CD1c-positive myeloid dendritic cell (primary cell): Measurements from ENCODE around the gene NOS1.

Source experiments
- DNase-seq: peaks from one replicate; pipeline ENCODE4 v3.0.0-alpha.2; 2016; ENCODE audit errors: extremely low spot score

Gene NOS1

DNA sequence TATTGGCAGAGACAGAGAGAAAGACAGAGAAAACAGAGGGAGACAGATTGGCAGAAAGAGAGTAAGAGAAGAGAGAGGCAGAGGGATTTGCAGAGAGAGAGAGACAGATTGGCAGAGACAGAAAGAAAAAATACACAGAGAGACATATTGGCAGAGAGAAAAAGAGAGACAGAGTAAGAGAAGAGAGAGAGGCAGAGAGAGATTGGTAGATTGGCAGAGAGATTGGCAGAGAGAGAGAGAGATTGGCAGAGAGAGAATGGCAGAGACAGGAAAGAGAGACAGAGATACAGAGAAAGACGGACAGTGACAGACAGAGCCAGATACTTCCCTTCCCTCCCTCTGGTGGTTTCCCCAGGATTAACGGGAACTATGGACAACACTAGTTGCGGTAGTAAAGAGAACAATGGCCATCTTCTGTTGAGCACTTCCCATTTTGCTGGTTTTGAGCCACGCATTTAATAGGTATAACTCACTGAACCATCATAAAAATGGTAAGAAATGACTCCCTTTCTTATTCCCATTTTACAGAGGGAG lies 2.6 kb upstream of the NOS1 start:
- DNase-seq, result no peak

DNA sequence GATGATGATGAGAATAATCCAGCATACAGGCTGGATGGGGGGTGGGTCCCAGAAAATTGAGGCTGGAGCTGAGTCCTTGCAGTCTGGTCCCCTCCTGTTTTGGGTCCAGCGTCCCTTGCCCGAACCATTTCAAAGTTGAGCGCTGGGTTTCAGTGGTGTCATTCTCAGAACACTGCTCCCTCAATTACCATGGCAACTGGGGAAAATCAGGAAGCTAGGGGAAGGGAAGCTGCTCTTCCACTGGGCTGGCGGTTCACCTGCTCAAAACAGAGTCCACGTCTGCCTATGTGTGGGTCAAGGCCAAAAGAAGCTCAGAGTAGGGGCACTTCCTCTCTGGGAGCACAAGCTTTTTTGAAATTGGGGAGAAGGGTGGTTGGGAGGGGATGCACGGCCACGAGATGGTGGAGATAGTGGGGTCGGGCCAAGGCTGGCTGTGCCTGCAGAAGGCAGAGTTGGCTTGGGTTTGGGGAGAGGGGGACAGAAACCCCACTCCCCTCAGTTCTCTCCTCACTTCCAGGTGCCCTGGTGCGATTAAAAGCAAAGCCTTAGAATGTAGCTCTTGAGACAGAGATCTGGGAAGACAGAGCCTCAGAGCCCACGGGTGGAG lies 1.7 kb upstream of the NOS1 start:
- no peak for DNase-seq

DNA sequence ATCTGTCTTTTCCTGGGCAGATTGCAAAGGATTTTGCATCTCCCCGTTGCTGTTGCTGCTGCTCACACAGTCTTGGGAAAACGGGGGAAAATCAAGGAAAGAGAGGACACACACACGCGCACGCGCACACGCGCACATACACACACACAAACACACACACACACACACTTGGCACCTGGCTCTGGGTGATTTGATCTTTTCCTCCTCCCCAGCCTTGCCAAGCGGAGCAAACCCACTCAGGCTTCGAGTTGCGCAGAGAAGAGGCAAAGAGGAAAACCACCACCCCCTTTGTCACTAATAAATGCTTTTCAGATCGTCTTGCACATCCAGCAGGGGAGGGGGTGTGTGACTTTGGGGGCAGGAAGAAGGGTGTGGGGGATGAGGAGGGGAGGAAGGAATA lies 965 bp upstream of the NOS1 start:
- no peak for DNase-seq

DNA sequence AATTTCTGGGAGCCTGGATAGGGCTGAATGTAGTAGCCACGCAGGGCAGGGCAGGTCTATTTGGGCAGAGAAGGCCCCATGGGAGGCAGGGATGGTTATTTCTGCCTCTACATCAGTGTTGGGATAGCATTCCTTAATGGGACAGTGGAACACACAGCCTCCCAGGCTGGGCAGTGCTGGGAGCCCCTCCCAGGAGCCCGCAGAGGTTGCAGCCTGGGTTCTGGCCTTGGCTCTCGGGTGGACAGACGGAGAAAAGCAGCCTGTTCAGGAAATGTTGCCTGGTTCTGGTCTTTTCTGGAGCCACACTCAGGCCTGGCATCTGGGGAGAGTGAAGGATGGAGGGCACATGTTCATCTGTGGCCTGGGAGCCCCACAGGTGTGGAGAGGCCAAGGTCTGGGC lies 479 bp upstream of the NOS1 start:
- DNase-seq, result no peak

DNA sequence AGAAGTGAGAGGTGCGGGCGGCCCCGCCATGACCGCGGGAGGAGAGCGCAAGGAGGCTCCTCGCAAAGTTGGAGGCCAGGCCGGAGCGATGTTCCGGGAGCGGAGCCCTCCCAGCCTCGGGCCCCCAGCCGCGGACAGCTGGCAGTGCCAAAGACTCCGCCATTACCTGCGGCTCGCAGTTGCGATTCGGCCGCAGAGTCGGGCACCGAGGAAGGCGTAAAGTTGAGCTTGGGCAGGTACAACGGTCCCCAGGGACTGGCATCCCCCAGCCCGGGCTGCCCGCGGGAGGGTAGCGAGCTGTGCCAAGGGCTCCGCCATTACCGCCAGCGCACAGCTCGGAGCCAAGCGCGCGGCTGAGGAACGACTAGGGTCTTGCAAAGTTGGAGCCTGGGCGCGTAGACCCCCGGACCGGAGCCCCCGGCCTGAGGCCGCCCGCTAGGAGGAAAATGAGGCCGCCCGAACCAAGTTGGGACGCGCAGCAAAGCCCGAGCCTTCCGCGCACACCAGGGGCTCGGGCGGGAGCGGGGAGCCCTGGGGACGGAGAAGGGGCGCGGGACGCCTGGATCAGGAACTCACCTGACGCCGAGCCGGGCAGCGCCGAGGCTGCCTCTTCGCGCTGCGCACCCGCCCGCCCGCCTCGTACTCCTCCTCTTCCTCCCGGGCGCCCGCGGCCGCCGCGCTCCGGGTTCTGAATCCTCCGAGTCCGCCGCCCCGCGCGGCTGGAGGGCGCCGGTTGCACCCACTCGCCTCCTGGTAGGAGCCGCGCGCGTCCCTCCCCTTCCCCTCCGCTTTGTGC lies 677 bp downstream of the NOS1 start:
- no peak for DNase-seq

DNA sequence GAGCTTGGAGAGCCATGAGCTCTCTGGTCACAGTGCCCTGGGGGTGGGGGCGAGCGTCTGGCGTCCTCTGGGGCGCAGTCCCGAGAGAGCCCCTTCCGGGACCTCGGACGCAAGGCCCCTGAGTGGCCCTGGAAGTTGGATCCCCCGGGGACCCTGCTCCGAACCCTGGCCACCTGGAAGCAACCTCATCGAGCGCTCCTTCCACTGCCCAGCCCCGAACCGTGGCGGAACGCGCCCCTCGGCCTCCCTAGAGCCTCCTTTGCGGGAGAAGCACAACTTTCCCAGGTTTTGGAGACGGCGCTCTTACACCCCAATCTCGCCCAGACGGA lies 1.2 kb downstream of the NOS1 start:
- DNase-seq, result no peak

DNA sequence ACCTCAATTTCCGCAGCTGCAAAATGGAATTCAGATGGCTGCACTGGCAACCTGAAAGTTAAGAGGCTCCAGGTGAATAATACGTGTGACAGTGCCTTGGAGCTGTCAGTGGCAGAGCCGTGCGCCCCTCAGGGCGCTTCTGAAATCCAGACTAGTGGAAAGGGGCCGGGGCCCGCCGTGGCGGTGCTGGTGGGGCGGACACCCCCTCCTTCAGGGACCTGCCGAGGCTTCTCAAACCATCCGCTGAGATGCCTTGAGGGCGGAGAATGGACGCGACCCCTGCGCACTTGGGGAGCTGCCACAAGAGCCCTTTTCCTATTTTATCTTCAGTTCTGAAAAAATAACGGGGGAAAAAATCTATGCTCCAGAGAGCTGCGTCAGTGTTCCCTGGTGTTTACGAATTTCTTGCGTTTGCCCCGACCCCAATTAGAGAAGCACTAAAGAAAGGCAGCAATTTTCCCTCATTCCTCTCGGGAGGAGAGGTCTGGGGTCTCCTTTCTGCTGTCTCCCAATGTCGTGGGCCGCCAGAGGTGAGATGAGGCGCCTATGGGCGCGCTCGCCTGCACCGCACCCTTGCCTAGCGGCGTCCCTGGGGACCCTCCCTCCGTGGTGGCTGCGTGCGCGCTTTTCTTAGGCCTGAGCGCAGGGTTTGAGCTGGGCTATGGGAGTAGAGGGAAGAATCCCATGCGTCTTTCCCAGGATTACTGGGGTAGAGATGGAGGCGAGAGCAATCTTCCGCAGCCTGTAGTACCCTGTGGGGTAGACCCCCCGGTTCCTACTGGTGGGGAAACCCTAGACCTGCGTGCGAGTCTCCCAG lies 2.2 kb downstream of the NOS1 start:
- no peak for DNase-seq

DNA sequence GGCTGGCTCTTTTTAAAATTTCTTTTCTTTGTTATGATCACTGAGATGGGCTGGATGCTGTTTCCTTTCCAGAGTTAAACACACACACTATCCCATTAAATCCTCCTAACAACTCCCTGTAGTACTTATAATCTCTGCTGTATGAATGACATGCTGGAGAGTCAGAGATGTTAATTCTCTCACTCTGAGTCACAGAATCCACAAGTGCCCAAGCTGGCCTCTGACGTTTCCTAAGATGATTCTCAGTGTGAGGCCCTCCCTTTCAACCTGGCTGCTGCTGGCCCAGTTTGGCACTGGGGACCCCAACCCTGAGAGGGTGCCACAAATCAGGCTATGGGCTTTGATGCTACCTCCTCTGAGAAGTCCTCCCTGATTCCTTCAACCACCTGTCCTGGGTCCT lies 5.4 kb downstream of the NOS1 start:
- no peak for DNase-seq

DNA sequence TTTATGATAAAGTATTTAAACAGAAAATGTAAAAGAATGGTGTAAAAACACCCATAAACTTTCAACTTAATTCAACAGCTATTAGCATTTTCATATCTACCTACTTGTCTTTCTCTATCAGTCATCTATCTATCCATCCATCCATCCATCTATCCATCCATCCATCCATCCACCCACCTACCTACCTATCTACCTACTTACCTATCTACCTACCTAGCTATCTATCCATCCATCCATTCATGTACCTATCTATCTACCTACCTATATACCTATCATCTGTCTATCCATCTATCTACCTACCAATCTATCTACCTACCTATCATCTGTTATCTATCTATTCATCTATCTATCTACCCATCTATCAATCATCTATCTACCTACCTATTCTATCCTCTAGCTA lies 8.5 kb downstream of the NOS1 start:
- DNase-seq, result no peak

DNA sequence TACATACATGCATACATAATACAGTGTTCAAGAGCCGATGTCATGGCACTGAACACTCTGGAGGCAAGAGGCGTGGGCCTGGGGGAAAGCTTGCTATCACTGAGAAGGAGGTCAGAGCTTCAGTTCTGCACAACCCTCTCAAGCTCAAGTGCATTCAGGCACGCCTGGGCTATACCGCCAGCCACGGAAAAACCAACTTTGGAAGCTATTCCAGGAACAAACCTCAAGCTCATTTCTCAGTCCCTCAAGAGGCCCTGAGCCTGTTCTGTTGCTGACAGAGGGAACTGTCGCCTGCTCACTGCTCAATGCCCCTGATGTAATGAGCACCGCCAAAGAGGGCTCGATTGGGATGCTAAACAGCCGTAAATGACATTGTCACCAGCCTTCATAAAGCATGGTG lies 9.2 kb downstream of the NOS1 start:
- no peak for DNase-seq

DNA sequence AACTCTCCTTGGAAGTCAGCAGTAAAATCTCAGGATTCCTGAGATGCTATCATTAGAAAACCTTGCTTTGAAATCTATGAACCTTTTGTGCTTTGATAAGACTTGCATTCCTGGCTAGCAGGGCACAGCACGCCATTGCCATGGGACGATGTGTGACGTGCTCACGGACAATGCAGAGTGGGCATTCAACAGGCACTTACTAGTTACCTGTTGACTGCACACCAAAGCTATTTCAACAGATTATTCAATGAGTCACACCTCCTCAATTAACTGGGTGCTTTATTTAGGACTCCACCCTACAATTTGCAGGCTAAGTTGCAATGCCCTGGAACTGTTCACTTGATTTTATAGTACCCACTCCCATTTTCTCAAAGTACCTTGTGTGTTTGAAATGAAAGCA lies 11.3 kb downstream of the NOS1 start:
- DNase-seq, result no peak

DNA sequence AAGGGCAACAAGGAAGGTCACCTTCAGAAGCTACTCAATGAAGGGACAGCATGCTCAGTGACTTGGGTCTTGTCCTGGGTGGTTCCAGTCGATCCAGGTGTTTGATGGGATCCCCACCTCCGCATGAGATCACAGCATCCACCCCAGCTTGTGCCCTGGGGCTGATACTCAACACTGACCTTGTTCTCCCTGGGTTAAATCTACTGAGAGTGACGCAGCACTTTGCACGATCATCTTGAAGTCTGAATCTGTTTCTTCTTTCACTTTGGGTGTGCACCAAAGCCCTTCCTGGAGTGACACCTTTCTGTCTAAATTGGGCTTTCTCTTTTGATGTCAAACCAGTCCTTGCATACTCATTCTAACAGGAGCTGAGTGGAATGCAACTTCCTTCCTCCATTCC lies 13.8 kb downstream of the NOS1 start:
- no peak for DNase-seq

DNA sequence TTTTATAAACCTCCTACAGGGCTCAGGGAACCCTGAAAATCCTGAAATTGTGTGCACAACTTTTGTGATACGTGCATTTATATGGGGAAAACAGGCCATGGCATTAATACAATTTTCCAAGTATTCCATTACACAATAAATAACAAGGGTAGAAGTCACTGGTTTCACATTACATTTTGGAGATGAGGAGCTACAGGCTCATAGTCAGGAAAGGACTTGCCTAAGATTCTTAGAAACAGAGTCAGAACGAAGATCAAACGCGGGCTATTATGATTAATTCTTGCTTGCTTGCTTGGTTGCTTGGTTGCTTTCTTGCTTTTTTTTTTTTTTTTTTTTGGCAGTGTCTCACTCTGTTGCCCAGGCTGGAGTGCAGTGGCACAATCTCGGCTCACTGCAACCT lies 16.7 kb downstream of the NOS1 start:
- DNase-seq, result no peak

DNA sequence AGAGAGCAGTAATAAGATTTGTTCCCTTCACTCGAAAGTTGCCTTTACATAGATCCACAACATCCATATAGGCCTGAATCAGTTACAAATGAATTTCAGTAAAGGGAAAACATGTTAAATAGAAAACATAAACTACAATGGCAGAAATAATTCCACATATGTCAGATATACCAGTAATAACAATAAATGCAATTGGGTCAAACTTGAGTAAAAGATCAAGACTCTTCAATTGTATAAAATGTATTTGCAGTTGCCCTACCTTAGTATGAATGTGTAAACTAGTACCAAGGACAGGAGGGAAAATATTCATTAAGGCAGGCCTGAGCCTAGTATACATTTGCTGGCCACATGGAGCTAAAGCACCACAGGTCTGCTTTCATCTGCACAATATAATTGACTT lies 17.6 kb downstream of the NOS1 start:
- no peak for DNase-seq

DNA sequence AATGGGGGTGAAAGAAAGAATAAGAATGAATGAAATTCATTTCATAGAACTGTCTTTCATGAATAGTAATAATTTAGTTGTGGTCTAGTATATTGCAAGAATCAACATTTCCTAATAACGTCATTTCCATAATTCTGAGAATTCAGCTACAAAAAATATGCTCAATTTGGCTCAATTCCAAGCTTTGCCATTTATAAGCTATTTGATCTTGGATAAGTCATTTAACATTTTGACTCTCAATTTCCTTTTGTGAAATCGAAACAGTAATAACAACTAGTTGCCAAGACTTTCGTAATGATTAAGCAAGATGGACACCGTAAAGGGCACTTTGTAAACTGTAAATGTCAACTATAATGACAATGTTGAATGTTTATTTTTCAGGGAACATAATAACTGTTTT lies 18.1 kb downstream of the NOS1 start:
- no peak for DNase-seq

DNA sequence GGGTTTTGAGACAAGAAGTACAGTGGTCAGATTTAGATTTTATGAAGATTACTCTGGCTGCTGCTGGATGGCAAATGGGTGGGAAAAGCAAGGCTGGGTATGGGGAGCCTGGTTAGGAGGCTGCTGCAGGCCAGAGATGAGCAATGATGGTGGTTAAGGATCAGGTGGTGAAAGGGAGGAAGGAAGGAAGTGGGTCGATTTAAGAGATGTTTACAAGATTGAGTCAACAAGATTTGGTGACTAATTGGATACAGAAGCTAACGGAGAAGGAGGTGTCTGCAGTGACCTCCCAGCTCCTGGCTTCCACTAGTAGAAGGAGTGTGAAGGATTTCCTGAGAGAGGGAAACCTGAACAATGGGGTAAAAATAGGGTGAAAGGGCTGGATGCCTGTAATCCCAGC lies 18.7 kb downstream of the NOS1 start:
- DNase-seq, result no peak

DNA sequence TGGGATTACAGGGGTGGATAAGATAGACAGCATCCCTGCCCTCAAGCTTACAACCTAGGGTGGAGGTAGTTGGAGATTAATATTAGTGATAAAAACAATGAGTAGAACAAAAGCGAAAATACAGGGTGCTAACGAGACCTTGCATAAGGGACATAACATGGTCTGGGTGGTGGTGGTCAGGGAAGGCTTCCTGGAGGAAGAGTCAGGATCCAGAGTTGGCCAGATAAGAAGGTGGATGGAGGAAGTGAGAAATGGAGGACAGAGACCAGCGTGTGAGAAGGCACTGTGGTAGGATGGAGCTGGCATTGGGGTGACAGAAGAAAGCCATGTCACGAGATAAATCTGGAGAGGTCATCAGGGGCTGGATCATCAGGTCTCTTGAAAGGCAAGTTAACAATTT lies 19.2 kb downstream of the NOS1 start:
- DNase-seq, result no peak

DNA sequence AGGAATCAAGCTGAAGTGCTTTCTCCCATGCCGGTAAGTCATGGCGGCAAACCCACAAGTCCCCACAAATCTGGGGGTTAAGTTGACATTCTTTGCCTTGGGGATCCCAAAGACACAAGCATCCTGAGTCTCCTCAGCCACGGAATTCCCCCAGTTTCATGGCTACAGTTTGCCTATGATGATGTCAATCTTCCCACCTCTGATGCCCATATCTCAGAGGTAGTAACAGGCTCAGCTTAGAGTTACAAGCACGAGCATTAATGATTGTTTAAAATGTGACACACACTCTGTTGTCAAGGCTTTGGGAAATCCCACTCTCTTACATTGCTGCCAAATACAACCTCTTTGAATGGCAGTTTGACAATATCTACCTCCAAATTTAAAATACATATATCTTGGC lies 22.3 kb downstream of the NOS1 start:
- no peak for DNase-seq

DNA sequence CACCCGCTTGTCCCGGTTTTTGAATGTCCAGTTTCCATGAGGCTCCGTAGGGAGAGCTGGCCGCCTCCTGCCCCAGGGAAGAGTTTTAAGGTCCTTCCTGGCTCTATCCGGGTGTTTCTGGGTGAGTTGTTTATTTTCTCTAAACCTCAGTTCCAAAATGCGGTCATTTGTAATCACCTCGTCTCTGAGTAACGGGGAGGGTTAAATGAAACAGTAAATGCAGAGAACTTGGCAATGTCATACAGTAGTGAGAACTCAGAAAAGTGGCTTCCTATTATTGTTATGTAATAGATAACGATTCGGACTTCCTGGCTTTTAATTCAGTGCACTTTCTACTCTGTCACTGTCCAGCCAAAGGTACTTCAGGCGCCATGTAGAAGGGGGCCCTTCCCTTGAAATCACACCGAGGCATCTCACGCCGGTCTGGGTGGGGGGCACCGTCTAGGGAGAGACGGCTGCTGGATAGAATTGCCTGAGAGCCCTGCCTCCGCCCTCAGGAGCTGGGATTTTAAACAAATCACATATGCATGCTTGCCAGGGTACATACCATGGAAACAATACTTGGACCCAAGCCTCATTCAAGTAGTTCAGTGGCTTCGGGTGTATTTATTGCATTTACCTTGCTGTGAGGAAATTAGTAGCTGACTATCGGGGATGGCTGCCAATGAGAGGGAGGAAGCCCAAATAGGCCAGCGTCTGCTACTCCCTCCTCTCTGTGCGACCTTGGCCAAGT lies 26.4 kb downstream of the NOS1 start:
- no peak for DNase-seq

DNA sequence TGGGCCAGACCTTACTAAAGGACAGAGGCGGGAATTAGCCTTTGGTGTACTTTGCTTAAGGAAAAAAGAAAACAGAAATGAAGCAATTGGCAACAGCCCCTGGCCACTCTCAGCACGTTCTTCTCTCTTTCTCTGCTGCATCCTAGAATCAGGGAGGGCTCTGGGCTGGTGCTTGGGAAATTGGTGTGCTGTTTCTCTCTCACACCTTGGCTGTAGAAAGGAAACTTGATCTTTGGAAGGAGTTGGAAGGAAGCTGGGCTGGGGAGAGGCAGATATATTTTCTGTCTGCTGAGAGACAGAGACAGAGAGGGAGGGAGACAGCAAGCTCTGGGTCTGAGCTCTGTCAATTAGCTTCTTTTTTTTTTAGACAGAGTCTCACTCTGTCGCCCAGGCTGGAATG lies 27.4 kb downstream of the NOS1 start:
- DNase-seq, result no peak

DNA sequence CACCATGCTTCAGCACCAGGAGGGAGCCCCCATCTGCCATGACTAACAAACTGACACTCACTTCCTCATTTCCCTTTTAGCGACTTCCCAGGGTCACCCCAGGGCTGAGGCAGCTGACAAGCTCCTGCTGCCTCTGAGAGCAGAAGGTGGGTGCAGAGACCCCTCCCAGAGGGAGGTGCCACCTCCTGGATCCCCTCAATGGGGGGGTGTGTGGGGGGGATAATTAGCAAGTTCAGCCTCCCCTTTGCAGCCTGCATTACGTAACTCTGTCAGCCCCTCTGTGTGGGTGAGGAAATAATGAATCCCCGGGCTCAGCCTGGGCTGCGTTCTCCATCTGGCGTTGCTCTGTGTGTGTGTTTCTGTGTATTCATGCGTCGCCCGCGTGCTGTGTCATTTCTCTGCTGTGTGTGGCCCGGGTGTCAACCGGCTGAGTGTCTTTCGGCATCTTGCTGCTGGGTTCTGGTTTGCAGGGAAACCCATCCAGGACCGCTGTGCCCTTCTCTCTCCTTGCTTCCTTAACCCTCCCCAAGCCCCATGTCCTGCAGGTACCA lies 28.0 kb downstream of the NOS1 start:
- DNase-seq, result no peak

DNA sequence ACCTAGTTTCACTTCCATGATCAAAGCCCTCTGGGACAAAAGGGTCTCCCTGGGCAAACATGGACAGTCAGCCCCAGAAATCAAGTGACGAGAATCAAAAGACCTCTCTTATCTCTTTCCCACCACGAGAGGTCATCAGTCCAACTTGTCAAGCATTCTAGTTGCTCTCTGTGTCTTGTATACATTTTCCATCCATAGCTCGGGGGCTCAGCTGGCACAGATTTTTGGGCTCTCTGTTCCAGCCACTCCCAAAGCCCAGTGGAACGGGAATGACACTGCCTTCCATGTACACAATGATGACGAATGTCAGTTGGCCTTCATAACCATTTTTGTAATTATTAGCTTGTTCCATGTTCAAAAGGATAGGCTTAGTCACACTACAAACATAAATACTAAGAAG lies 29.7 kb downstream of the NOS1 start:
- DNase-seq, result no peak
